Activated naive CD8-positive, alpha-beta T cell treated with anti-CD3 and anti-CD28 coated beads, Interleukin-2, amount 50 U/mL, for 24 hours (primary cell): Measurements from ENCODE around the gene GRK6.

Source experiments
- ATAC-seq: fragments of 150-1000 bp; cut with Tn5 transposase; one replicate; pipeline ENCODE4 v1.10.0; 2021
- DNase-seq: peaks from one replicate; pipeline ENCODE4 v3.0.0; 2021
- H3K27ac Mint-ChIP-seq: one replicate; pipeline ENCODE4 v1.8.0; 2021; ENCODE audit warnings: mild to moderate bottlenecking, mixed read lengths
- H3K27me3 Mint-ChIP-seq: one replicate; pipeline ENCODE4 v1.8.0; 2021; ENCODE audit warnings: mixed read lengths
- H3K36me3 Mint-ChIP-seq: one replicate; pipeline ENCODE4 v1.8.0; 2021; ENCODE audit warnings: low read depth, mixed read lengths
- H3K4me1 Mint-ChIP-seq: one replicate; pipeline ENCODE4 v1.8.0; 2021; ENCODE audit warnings: mixed read lengths
- H3K4me3 Mint-ChIP-seq: one replicate; pipeline ENCODE4 v1.8.0; 2021; ENCODE audit warnings: mild to moderate bottlenecking, moderate library complexity, mixed read lengths
- H3K9me3 Mint-ChIP-seq: one replicate; pipeline ENCODE4 v1.8.0; 2021; ENCODE audit warnings: mixed read lengths

The GRK6 gene

GRCh38 chr5:177468685-177469628 is 42.5 kb downstream of the GRK6 start:
- no peak overlapping the region for H3K27ac Mint-ChIP-seq
- no peak for ATAC-seq
- peaks cover 2% of the 10 kb centered on the region for H3K27me3 Mint-ChIP-seq

GRCh38 chr5:177469750-177470525 is 43.5 kb downstream of the GRK6 start:
- Mint-ChIP-seq H3K27me3 (peaks cover 5% of the 10 kb centered on the region), H3K27ac (peak overlapping the region; percentile 59), H3K4me3 (peak overlapping the region; percentile 36), H3K36me3 (peaks cover 27% of the 10 kb centered on the region), H3K9me3 (no peaks in the 10 kb centered on the region), H3K4me1 (peaks cover 34% of the 10 kb centered on the region)
- no peak for DNase-seq
- ATAC-seq: no peak

More at GRCh38 chr5:177468685-177469628, 42.5 kb downstream of the GRK6 start:
- Mint-ChIP-seq H3K9me3 (no peaks in the 10 kb centered on the region), H3K36me3 (peaks cover 27% of the 10 kb centered on the region), H3K4me1 (peaks cover 24% of the 10 kb centered on the region), H3K4me3 (no peak overlapping the region)
- no peak for DNase-seq

- H3K9me3 Mint-ChIP-seq: no peaks in the 10 kb centered on the region
- H3K27ac Mint-ChIP-seq: peak overlapping the region; percentile 76
- H3K4me1 Mint-ChIP-seq: peaks cover 43% of the 10 kb centered on the region
- DNase-seq (no peak), ATAC-seq (no peak)
- peaks cover 18% of the 10 kb centered on the region for H3K36me3 Mint-ChIP-seq
- peaks cover 5% of the 10 kb centered on the region for H3K27me3 Mint-ChIP-seq
- H3K4me3 Mint-ChIP-seq: peak overlapping the region; percentile 81
These were observed 44.5 kb downstream of the GRK6 start for GRCh38 chr5:177470759-177471536.

GRCh38 chr5:177471610-177472356 is 45.3 kb downstream of the GRK6 start:
- Mint-ChIP-seq H3K4me1 (peaks cover 51% of the 10 kb centered on the region), H3K27ac (peak overlapping the region; percentile 76), H3K4me3 (peak overlapping the region; percentile 81), H3K27me3 (peaks cover 5% of the 10 kb centered on the region), H3K36me3 (peaks cover 16% of the 10 kb centered on the region), H3K9me3 (no peaks in the 10 kb centered on the region)
- DNase-seq (peak; percentile 70), ATAC-seq (peak; percentile 71)

- H3K9me3 Mint-ChIP-seq: no peaks in the 10 kb centered on the region
- H3K27ac Mint-ChIP-seq: peak overlapping the region; percentile 72
- DNase-seq: peak; percentile 87
- peaks cover 5% of the 10 kb centered on the region for H3K27me3 Mint-ChIP-seq
- peak overlapping the region; percentile 81 for H3K4me3 Mint-ChIP-seq
- peaks cover 56% of the 10 kb centered on the region for H3K4me1 Mint-ChIP-seq
- ATAC-seq: peak; percentile 55
- H3K36me3 Mint-ChIP-seq: peaks cover 9% of the 10 kb centered on the region
These were observed 46.3 kb downstream of the GRK6 start for GRCh38 chr5:177472460-177473442.

- Mint-ChIP-seq H3K27ac (peak within 1 kb of the TSS; percentile 72), H3K4me3 (peak within 1 kb of the TSS; percentile 81), H3K36me3 (peaks cover 5% of the 10 kb centered on the region), H3K27me3 (peaks cover 5% of the 10 kb centered on the region), H3K4me1 (peaks cover 63% of the 10 kb centered on the region), H3K9me3 (no peaks in the 10 kb centered on the region)
- ATAC-seq: peak; percentile 16
- DNase-seq: peak; percentile 52
These were observed 47.0 kb downstream of the GRK6 start, which contains the start of gene DBN1 for GRCh38 chr5:177473443-177474001. TSS of gene DBN1 (minus strand) at chr5:177473634. CDS start at chr5:177473521, 113 bp downstream.

GRCh38 chr5:177474002-177474476 is 47.6 kb downstream of the GRK6 start:
- no peak for DNase-seq
- H3K9me3 Mint-ChIP-seq: no peaks in the 10 kb centered on the region

GRCh38 chr5:177474846-177475562 is 48.5 kb downstream of the GRK6 start:
- Mint-ChIP-seq H3K4me1 (peaks cover 76% of the 10 kb centered on the region), H3K4me3 (no peak overlapping the region), H3K36me3 (peaks cover 5% of the 10 kb centered on the region), H3K27me3 (peaks cover 5% of the 10 kb centered on the region), H3K9me3 (no peaks in the 10 kb centered on the region), H3K27ac (peak overlapping the region; percentile 77)
- no peak for DNase-seq
- no peak for ATAC-seq

More at GRCh38 chr5:177474002-177474476, 47.6 kb downstream of the GRK6 start:
- peak overlapping the region; percentile 65 for H3K27ac Mint-ChIP-seq
- no peak for ATAC-seq
- peak overlapping the region; percentile 74 for H3K4me3 Mint-ChIP-seq
- H3K4me1 Mint-ChIP-seq: peaks cover 66% of the 10 kb centered on the region
- peaks cover 5% of the 10 kb centered on the region for H3K36me3 Mint-ChIP-seq
- peaks cover 5% of the 10 kb centered on the region for H3K27me3 Mint-ChIP-seq

GRCh38 chr5:177475563-177476427 is 49.3 kb downstream of the GRK6 start:
- Mint-ChIP-seq H3K4me3 (no peak overlapping the region), H3K27ac (peak overlapping the region; percentile 77), H3K4me1 (peaks cover 72% of the 10 kb centered on the region), H3K36me3 (peaks cover 3% of the 10 kb centered on the region), H3K9me3 (no peaks in the 10 kb centered on the region), H3K27me3 (peaks cover 5% of the 10 kb centered on the region)
- no peak for DNase-seq
- ATAC-seq: peak; percentile 27

- peaks cover 5% of the 10 kb centered on the region for H3K27me3 Mint-ChIP-seq
- peaks cover 64% of the 10 kb centered on the region for H3K4me1 Mint-ChIP-seq
- H3K9me3 Mint-ChIP-seq: no peaks in the 10 kb centered on the region
- ATAC-seq: no peak
- DNase-seq: no peak
- peak overlapping the region; percentile 68 for H3K27ac Mint-ChIP-seq
- peaks cover under 1% of the 10 kb centered on the region for H3K36me3 Mint-ChIP-seq
- H3K4me3 Mint-ChIP-seq: no peak overlapping the region
These were observed 50.2 kb downstream of the GRK6 start for GRCh38 chr5:177476531-177477233.
